ENCODE measurements around the gene FGF14. TPM values are rescaled to one million over a fixed set of nuclear protein-coding genes. Genes with fewer than 3 reads are reported as not detected.

Gene FGF14
- total and polyA plus RNA-seq, 9 donors: 0.06 to 4.8 (median 0.60) TPM; not detected in 2

- WGBS, 3 donors: 44 to 61% (median 52%) methylated on average over 3 of the region's 3 CpGs
These were observed 446.1 kb downstream of the FGF14 start for GRCh38 chr13:101955764-101956163.

GRCh38 chr13:101951114-101951513 lies 450.7 kb downstream of the FGF14 start:
- H3K4me3 ChIP-seq: no peak overlapping the region
- 67 to 84% (median 80%) methylated on average over 2 of the region's 2 CpGs for WGBS, 3 donors
- H3K36me3 ChIP-seq: no peaks in the 10 kb centered on the region
- intact Hi-C loops (cut with DNase I): no loop called here
- DNase-seq: no peak
- no peaks in the 10 kb centered on the region for H3K4me1 ChIP-seq (ENCODE audit: insufficient read depth)
- no peaks in the 10 kb centered on the region for H3K9me3 ChIP-seq
- H3K27me3 ChIP-seq: no peaks in the 10 kb centered on the region
- TF ChIP-seq CTCF (IDR thresholded peaks at IDR 0.05) (no peak), POLR2A (IDR thresholded peaks at IDR 0.05) (no peak), EP300 (IDR thresholded peaks at IDR 0.05) (no peak)
- H3K27ac ChIP-seq: no peak overlapping the region

More at GRCh38 chr13:101955764-101956163, 446.1 kb downstream of the FGF14 start:
- no peaks in the 10 kb centered on the region for H3K9me3 ChIP-seq
- no peaks in the 10 kb centered on the region for H3K27me3 ChIP-seq
- intact Hi-C loops (cut with DNase I): no loop called here
- H3K36me3 ChIP-seq: no peaks in the 10 kb centered on the region
- no peak overlapping the region for H3K4me3 ChIP-seq
- no peaks in the 10 kb centered on the region for H3K4me1 ChIP-seq (ENCODE audit: insufficient read depth)
- H3K27ac ChIP-seq: no peak overlapping the region
- DNase-seq: no peak
- TF ChIP-seq CTCF (IDR thresholded peaks at IDR 0.05) (no peak), EP300 (IDR thresholded peaks at IDR 0.05) (no peak), POLR2A (IDR thresholded peaks at IDR 0.05) (no peak)

GRCh38 chr13:101949681-101950080 lies 452.2 kb downstream of the FGF14 start:
- no peak overlapping the region for H3K27ac ChIP-seq
- H3K27me3 ChIP-seq: no peaks in the 10 kb centered on the region
- no peaks in the 10 kb centered on the region for H3K4me1 ChIP-seq (ENCODE audit: insufficient read depth)
- no peak for DNase-seq
- intact Hi-C loops (cut with DNase I): no loop called here
- H3K4me3 ChIP-seq: no peak overlapping the region
- no peaks in the 10 kb centered on the region for H3K9me3 ChIP-seq
- H3K36me3 ChIP-seq: no peaks in the 10 kb centered on the region
- TF ChIP-seq POLR2A (IDR thresholded peaks at IDR 0.05) (no peak), EP300 (IDR thresholded peaks at IDR 0.05) (no peak), CTCF (IDR thresholded peaks at IDR 0.05) (no peak)

GRCh38 chr13:101946401-101946800 lies 455.4 kb downstream of the FGF14 start:
- no peaks in the 10 kb centered on the region for H3K27me3 ChIP-seq
- no peak overlapping the region for H3K27ac ChIP-seq
- no peak for TF ChIP-seq CTCF (IDR thresholded peaks at IDR 0.05)
- TF ChIP-seq POLR2A (IDR thresholded peaks at IDR 0.05): no peak
- no peak for TF ChIP-seq EP300 (IDR thresholded peaks at IDR 0.05)
- no peaks in the 10 kb centered on the region for H3K36me3 ChIP-seq
- intact Hi-C loops (cut with DNase I): no loop called here
- no peaks in the 10 kb centered on the region for H3K9me3 ChIP-seq
- H3K4me3 ChIP-seq: no peak overlapping the region
- no peaks in the 10 kb centered on the region for H3K4me1 ChIP-seq (ENCODE audit: insufficient read depth)
- DNase-seq: no peak

GRCh38 chr13:101945435-101945834 lies 456.4 kb downstream of the FGF14 start:
- Histone ChIP-seq H3K4me1 (ENCODE audit: insufficient read depth) (no peaks in the 10 kb centered on the region), H3K36me3 (no peaks in the 10 kb centered on the region), H3K4me3 (no peak overlapping the region), H3K27ac (no peak overlapping the region), H3K9me3 (no peaks in the 10 kb centered on the region), H3K27me3 (no peaks in the 10 kb centered on the region)
- intact Hi-C loops (cut with DNase I): no loop called here
- TF ChIP-seq EP300 (IDR thresholded peaks at IDR 0.05) (no peak), POLR2A (IDR thresholded peaks at IDR 0.05) (no peak), CTCF (IDR thresholded peaks at IDR 0.05) (no peak)
- 57 to 61% (median 60%) methylated on average over 6 of the region's 6 CpGs for WGBS, 3 donors
- no peak for DNase-seq
